ENCODE measurements around the gene EPN2. TPM values are rescaled to one million over a fixed set of nuclear protein-coding genes. Genes with fewer than 3 reads are reported as not detected.

Gene EPN2
- total RNA-seq, 2 experiments from 2014 or later = 11.9 to 12.3 TPM

DNA sequence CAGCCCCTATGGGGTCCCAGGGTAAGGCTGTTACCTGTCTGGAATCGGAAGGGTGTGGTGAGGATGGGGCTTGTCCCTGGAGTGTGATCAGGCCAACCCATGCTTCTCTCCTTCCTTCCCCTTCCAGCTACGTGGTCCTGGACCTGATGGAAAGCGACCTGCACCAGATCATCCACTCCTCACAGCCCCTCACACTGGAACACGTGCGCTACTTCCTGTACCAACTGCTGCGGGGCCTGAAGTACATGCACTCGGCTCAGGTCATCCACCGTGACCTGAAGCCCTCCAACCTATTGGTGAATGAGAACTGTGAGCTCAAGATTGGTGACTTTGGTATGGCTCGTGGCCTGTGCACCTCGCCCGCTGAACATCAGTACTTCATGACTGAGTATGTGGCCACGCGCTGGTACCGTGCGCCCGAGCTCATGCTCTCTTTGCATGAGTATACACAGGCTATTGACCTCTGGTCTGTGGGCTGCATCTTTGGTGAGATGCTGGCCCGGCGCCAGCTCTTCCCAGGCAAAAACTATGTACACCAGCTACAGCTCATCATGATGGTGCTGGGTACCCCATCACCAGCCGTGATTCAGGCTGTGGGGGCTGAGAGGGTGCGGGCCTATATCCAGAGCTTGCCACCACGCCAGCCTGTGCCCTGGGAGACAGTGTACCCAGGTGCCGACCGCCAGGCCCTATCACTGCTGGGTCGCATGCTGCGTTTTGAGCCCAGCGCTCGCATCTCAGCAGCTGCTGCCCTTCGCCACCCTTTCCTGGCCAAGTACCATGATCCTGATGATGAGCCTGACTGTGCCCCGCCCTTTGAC, 143.5 kb downstream of the EPN2 start:
- ATAC-seq (ENCODE audit: poor library complexity) (no peak), DNase-seq (peak in 1 of 14 experiments; percentile 12)
- Mint-ChIP-seq H3K36me3 (ENCODE audit: low read depth) (peaks cover 58% of the 10 kb centered on the region), H3K27me3 (no peaks in the 10 kb centered on the region), H3K4me1 (ENCODE audit: low read depth) (peaks cover 11% of the 10 kb centered on the region), H3K4me3 (peak overlapping the region; percentile 76), H3K9me3 (no peaks in the 10 kb centered on the region), H3K27ac (peak overlapping the region; percentile 50)
- H3K9me3 ChIP-seq (ENCODE audit: control insufficient read depth in 1 of 2, insufficient read depth in 1 of 2, low read length in 2 of 2) = peaks cover 0 to 5% of the 10 kb centered on the region in 2 experiments
- H3K4me3 ChIP-seq (ENCODE audit: low read length) = no peak overlapping the region
- H3K4me1 ChIP-seq (ENCODE audit: insufficient read depth, low read length) = peaks cover 27% of the 10 kb centered on the region
- H3K36me3 ChIP-seq (ENCODE audit: insufficient read depth, low read length) = peaks cover 31% of the 10 kb centered on the region
- CTCF ChIA-PET = no interaction called here
- intact Hi-C loops (cut with DNase I, micrococcal nuclease) = no loop called here
- TF ChIP-seq, protein P1, sequence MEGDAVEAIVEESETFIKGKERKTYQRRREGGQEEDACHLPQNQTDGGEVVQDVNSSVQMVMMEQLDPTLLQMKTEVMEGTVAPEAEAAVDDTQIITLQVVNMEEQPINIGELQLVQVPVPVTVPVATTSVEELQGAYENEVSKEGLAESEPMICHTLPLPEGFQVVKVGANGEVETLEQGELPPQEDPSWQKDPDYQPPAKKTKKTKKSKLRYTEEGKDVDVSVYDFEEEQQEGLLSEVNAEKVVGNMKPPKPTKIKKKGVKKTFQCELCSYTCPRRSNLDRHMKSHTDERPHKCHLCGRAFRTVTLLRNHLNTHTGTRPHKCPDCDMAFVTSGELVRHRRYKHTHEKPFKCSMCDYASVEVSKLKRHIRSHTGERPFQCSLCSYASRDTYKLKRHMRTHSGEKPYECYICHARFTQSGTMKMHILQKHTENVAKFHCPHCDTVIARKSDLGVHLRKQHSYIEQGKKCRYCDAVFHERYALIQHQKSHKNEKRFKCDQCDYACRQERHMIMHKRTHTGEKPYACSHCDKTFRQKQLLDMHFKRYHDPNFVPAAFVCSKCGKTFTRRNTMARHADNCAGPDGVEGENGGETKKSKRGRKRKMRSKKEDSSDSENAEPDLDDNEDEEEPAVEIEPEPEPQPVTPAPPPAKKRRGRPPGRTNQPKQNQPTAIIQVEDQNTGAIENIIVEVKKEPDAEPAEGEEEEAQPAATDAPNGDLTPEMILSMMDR (IDR thresholded peaks at IDR 0.05) = no peak
- H3K27ac ChIP-seq (ENCODE audit: low read depth in 1 of 2, low read length in 2 of 2) = no peak overlapping the region
- POLR2A ChIA-PET = no interaction called here
- no peaks in the 10 kb centered on the region for H3K27me3 ChIP-seq (ENCODE audit: control insufficient read depth in 1 of 2, insufficient read depth in 2 of 2, low read length in 2 of 2)

DNA sequence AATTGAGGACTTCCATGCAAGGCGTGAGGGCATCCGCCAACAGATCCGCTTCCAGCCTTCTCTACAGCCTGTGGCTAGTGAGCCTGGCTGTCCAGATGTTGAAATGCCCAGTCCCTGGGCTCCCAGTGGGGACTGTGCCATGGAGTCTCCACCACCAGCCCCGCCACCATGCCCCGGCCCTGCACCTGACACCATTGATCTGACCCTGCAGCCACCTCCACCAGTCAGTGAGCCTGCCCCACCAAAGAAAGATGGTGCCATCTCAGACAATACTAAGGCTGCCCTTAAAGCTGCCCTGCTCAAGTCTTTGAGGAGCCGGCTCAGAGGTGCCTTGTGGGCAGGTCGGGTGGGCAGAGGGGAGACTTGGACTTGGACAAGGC, 144.2 kb downstream of the EPN2 start:
- Mint-ChIP-seq H3K4me1 (ENCODE audit: low read depth) (peaks cover 11% of the 10 kb centered on the region), H3K4me3 (peak overlapping the region; percentile 42), H3K9me3 (no peaks in the 10 kb centered on the region), H3K27me3 (no peaks in the 10 kb centered on the region), H3K27ac (no peak overlapping the region), H3K36me3 (ENCODE audit: low read depth) (peaks cover 58% of the 10 kb centered on the region)
- TF ChIP-seq, protein P1 (IDR thresholded peaks at IDR 0.05) = no peak
- CTCF ChIA-PET = no interaction called here
- intact Hi-C loops (cut with DNase I, micrococcal nuclease) = no loop called here
- ATAC-seq (ENCODE audit: poor library complexity) (no peak), DNase-seq (no peak)
- Histone ChIP-seq H3K36me3 (ENCODE audit: insufficient read depth, low read length) (peaks cover 31% of the 10 kb centered on the region), H3K4me3 (ENCODE audit: low read length) (no peak overlapping the region), H3K9me3 (ENCODE audit: control insufficient read depth in 1 of 2, insufficient read depth in 1 of 2, low read length in 2 of 2) (peaks cover 0 to 5% of the 10 kb centered on the region in 2 experiments), H3K27me3 (ENCODE audit: control insufficient read depth in 1 of 2, insufficient read depth in 2 of 2, low read length in 2 of 2) (no peaks in the 10 kb centered on the region), H3K27ac (ENCODE audit: low read depth in 1 of 2, low read length in 2 of 2) (no peak overlapping the region), H3K4me1 (ENCODE audit: insufficient read depth, low read length) (peaks cover 24% of the 10 kb centered on the region)
- POLR2A ChIA-PET = no interaction called here

DNA sequence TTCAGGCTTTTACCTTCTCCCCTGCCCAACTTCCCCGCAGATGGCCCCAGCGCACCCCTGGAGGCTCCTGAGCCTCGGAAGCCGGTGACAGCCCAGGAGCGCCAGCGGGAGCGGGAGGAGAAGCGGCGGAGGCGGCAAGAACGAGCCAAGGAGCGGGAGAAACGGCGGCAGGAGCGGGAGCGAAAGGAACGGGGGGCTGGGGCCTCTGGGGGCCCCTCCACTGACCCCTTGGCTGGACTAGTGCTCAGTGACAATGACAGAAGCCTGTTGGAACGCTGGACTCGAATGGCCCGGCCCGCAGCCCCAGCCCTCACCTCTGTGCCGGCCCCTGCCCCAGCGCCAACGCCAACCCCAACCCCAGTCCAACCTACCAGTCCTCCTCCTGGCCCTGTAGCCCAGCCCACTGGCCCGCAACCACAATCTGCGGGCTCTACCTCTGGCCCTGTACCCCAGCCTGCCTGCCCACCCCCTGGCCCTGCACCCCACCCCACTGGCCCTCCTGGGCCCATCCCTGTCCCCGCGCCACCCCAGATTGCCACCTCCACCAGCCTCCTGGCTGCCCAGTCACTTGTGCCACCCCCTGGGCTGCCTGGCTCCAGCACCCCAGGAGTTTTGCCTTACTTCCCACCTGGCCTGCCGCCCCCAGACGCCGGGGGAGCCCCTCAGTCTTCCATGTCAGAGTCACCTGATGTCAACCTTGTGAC, 144.7 kb downstream of the EPN2 start:
- H3K27ac Mint-ChIP-seq = no peak overlapping the region
- Histone ChIP-seq H3K9me3 (ENCODE audit: control insufficient read depth in 1 of 2, insufficient read depth in 1 of 2, low read length in 2 of 2) (peaks cover 0 to 5% of the 10 kb centered on the region in 2 experiments), H3K4me3 (ENCODE audit: low read length) (no peak overlapping the region), H3K4me1 (ENCODE audit: insufficient read depth, low read length) (peaks cover 19% of the 10 kb centered on the region), H3K27ac (ENCODE audit: low read depth in 1 of 2, low read length in 2 of 2) (no peak overlapping the region), H3K27me3 (ENCODE audit: control insufficient read depth in 1 of 2, insufficient read depth in 2 of 2, low read length in 2 of 2) (no peaks in the 10 kb centered on the region), H3K36me3 (ENCODE audit: insufficient read depth, low read length) (peaks cover 31% of the 10 kb centered on the region)
- peaks cover 8% of the 10 kb centered on the region for H3K4me1 Mint-ChIP-seq (ENCODE audit: low read depth)
- CTCF ChIA-PET = no interaction called here
- H3K36me3 Mint-ChIP-seq (ENCODE audit: low read depth) = peaks cover 58% of the 10 kb centered on the region
- DNase-seq (no peak), ATAC-seq (ENCODE audit: poor library complexity) (no peak)
- POLR2A ChIA-PET = no interaction called here
- no peaks in the 10 kb centered on the region for H3K27me3 Mint-ChIP-seq
- H3K4me3 Mint-ChIP-seq = no peak overlapping the region
- no peaks in the 10 kb centered on the region for H3K9me3 Mint-ChIP-seq
- TF ChIP-seq, protein P1 (IDR thresholded peaks at IDR 0.05) = no peak
- intact Hi-C loops (cut with DNase I, micrococcal nuclease) = no loop called here
